ENCODE data around the gene CRMP1. TPM values are rescaled to one million over a fixed set of nuclear protein-coding genes. Genes with fewer than 3 reads are reported as not detected.
"Not testable (repeated sequence)": the region's sequence is repeated elsewhere in the genome, so short reads cannot be mapped to it uniquely, and the experiment has no call there.

The CRMP1 gene
- total RNA-seq, 2 experiments from 2014 or later: not detected

DNA sequence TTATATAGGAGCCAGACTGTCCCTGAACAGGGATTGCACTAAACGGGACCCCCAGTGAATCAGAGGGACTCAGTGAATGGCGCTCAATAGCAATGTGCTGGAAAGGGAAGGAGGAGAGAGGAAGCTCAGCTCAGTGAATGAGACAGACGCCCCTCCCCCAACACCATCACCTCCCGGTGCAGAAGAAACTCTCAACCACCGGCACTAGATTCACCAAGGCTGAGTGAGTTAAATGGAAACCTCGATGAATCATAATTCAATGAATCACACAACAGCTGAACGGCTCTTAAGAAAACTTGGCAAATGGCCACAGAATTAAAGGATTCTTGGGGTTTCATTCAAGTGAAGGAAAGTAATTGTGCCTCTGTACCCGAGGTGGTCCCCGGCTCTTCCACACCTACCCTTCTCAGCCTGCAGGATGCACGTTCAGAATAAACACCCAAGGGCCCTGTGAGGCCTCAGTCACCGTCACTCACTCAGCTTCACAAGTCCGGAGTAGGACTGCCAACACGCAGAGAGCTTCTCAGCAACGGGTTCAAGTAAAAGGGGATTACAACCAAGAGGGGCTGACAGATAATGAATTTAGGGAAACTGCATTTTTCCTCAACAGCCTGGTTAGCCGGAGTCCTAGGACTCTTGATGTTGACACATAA is 29.3 kb downstream of the CRMP1 start:
- no peak overlapping the region for H3K27ac Mint-ChIP-seq
- H3K4me3 ChIP-seq (ENCODE audit: low read length): no peak overlapping the region
- no peaks in the 10 kb centered on the region for H3K36me3 Mint-ChIP-seq (ENCODE audit: low read depth)
- no peaks in the 10 kb centered on the region for H3K9me3 Mint-ChIP-seq
- peaks cover 0 to 23% of the 10 kb centered on the region in 2 experiments for H3K9me3 ChIP-seq (ENCODE audit: control insufficient read depth in 1 of 2, insufficient read depth in 1 of 2, low read length in 2 of 2)
- CTCF ChIA-PET: no interaction called here
- no peak overlapping the region for H3K27ac ChIP-seq (ENCODE audit: low read depth in 1 of 2, low read length in 2 of 2)
- no peak overlapping the region for H3K4me3 Mint-ChIP-seq
- no peak for ATAC-seq (ENCODE audit: poor library complexity)
- no peaks in the 10 kb centered on the region for H3K27me3 Mint-ChIP-seq
- H3K36me3 ChIP-seq (ENCODE audit: insufficient read depth, low read length): no peaks in the 10 kb centered on the region
- peaks cover 3 to 6% of the 10 kb centered on the region in 2 experiments for H3K27me3 ChIP-seq (ENCODE audit: control insufficient read depth in 1 of 2, insufficient read depth in 2 of 2, low read length in 2 of 2)
- DNase-seq: no peak
- POLR2A ChIA-PET: no interaction called here
- H3K4me1 ChIP-seq (ENCODE audit: insufficient read depth, low read length): peaks cover 8% of the 10 kb centered on the region
- peaks cover 16% of the 10 kb centered on the region for H3K4me1 Mint-ChIP-seq (ENCODE audit: low read depth)
- intact Hi-C loops (cut with DNase I, micrococcal nuclease): no loop called here
- TF ChIP-seq, protein P1, sequence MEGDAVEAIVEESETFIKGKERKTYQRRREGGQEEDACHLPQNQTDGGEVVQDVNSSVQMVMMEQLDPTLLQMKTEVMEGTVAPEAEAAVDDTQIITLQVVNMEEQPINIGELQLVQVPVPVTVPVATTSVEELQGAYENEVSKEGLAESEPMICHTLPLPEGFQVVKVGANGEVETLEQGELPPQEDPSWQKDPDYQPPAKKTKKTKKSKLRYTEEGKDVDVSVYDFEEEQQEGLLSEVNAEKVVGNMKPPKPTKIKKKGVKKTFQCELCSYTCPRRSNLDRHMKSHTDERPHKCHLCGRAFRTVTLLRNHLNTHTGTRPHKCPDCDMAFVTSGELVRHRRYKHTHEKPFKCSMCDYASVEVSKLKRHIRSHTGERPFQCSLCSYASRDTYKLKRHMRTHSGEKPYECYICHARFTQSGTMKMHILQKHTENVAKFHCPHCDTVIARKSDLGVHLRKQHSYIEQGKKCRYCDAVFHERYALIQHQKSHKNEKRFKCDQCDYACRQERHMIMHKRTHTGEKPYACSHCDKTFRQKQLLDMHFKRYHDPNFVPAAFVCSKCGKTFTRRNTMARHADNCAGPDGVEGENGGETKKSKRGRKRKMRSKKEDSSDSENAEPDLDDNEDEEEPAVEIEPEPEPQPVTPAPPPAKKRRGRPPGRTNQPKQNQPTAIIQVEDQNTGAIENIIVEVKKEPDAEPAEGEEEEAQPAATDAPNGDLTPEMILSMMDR (IDR thresholded peaks at IDR 0.05): no peak

DNA sequence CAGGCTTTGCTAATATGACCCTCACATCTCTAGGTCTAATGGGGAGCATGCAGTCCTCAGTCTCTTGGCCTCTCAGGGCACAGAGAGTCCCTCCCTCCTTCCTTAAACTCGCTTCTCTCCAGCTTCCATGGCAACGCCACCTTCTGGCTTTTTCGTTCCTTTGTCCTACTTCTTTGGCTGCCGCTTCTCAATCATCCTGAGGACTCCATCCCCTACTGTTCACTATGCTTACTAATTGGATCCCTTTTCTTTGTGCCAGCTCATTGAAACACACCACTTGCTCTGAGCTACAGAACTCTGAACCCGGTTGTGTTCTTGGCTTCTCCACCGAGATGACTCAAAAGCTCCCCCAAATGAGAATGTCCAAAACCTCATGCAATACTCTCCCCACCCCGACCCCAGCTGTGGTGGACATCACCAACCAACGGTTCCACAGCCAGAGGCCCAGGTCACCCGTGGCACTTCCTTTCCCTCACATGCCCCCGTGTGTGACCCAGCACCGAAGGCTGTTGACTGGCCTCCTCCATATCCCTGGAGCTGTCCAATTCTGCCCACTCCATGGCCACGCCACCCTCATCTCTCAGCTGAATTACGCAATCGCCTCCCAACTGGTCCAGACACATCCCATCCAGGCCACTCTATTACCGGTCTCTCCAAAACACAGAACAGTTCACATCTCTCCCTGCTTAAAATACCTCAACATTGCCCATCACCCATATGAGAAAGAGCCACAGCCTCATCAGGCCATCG is 34.7 kb downstream of the CRMP1 start:
- H3K4me3 Mint-ChIP-seq: no peak overlapping the region

DNA sequence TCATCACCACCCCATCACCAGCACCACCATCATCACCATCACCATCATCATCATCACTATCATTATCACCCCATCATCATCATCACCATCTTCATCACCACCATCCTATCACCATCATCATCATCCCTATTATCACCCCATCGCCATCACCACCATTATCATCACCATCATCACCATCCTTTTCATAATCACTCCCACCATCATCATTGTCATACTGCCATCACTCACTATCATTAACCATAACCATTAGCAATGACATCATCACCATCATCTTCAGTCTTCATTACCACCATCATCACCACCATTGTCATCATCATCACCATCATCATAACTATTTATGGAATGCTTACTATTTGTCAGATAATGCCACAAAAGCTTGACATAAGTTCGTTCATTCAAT is 35.7 kb downstream of the CRMP1 start:
- TF ChIP-seq, protein P1 (IDR thresholded peaks at IDR 0.05): no peak
- Histone ChIP-seq H3K4me3 (ENCODE audit: low read length) (no peak overlapping the region), H3K36me3 (ENCODE audit: insufficient read depth, low read length) (no peaks in the 10 kb centered on the region), H3K4me1 (ENCODE audit: insufficient read depth, low read length) (no peaks in the 10 kb centered on the region), H3K27me3 (ENCODE audit: control insufficient read depth in 1 of 2, insufficient read depth in 2 of 2, low read length in 2 of 2) (peaks cover 0 to 3% of the 10 kb centered on the region in 2 experiments), H3K27ac (ENCODE audit: low read depth in 1 of 2, low read length in 2 of 2) (no peak overlapping the region), H3K9me3 (ENCODE audit: control insufficient read depth in 1 of 2, insufficient read depth in 1 of 2, low read length in 2 of 2) (peaks cover 0 to 20% of the 10 kb centered on the region in 2 experiments)
- DNase-seq: no peak
- no peaks in the 10 kb centered on the region for H3K4me1 Mint-ChIP-seq (ENCODE audit: low read depth)
- ATAC-seq (ENCODE audit: poor library complexity): no peak
- ChIA-PET CTCF (no interaction called here), POLR2A (no interaction called here)
- intact Hi-C loops (cut with DNase I, micrococcal nuclease): no loop called here
- H3K27ac Mint-ChIP-seq: no peak overlapping the region
- H3K9me3 Mint-ChIP-seq: no peaks in the 10 kb centered on the region
- no peak overlapping the region for H3K4me3 Mint-ChIP-seq
- H3K36me3 Mint-ChIP-seq (ENCODE audit: low read depth): no peaks in the 10 kb centered on the region
- H3K27me3 Mint-ChIP-seq: no peaks in the 10 kb centered on the region

More for the DNA sequence above, 34.7 kb downstream of the CRMP1 start:
- no peak for ATAC-seq (ENCODE audit: poor library complexity)
- Histone ChIP-seq H3K4me3 (ENCODE audit: low read length) (no peak overlapping the region), H3K27ac (ENCODE audit: low read depth in 1 of 2, low read length in 2 of 2) (no peak overlapping the region), H3K4me1 (ENCODE audit: insufficient read depth, low read length) (no peaks in the 10 kb centered on the region), H3K9me3 (ENCODE audit: control insufficient read depth in 1 of 2, insufficient read depth in 1 of 2, low read length in 2 of 2) (peaks cover 0 to 24% of the 10 kb centered on the region in 2 experiments), H3K36me3 (ENCODE audit: insufficient read depth, low read length) (no peaks in the 10 kb centered on the region), H3K27me3 (ENCODE audit: control insufficient read depth in 1 of 2, insufficient read depth in 2 of 2, low read length in 2 of 2) (peaks cover 2 to 3% of the 10 kb centered on the region in 2 experiments)
- Mint-ChIP-seq H3K27ac (no peak overlapping the region), H3K9me3 (no peaks in the 10 kb centered on the region), H3K4me1 (ENCODE audit: low read depth) (no peaks in the 10 kb centered on the region), H3K27me3 (no peaks in the 10 kb centered on the region), H3K36me3 (ENCODE audit: low read depth) (no peaks in the 10 kb centered on the region)
- TF ChIP-seq, protein P1 (IDR thresholded peaks at IDR 0.05): no peak
- intact Hi-C loops (cut with DNase I, micrococcal nuclease): no loop called here
- DNase-seq: no peak
- ChIA-PET POLR2A (no interaction called here), CTCF (no interaction called here)

DNA sequence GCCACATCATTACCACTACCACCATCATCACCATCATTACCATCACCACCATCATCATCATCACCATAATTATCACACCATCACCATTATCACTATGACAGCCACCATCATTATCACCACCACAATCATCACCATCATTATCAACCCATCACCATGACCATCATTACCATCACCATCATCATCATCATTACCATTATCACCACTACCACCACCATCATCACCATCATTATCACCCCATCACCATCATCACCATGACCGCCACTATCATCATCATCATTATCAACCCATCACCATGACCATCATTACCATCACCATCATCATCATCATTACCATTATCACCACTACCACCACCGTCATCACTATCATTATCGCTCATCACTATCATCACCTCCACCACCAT is 36.5 kb downstream of the CRMP1 start:
- CTCF ChIA-PET; H3K4me1 ChIP-seq (ENCODE audit: insufficient read depth, low read length); H3K27ac Mint-ChIP-seq; H3K27ac ChIP-seq (ENCODE audit: low read depth in 1 of 2, low read length in 2 of 2); H3K27me3 ChIP-seq (ENCODE audit: control insufficient read depth in 1 of 2, insufficient read depth in 2 of 2, low read length in 2 of 2); H3K4me3 ChIP-seq (ENCODE audit: low read length); ATAC-seq (ENCODE audit: poor library complexity); H3K36me3 ChIP-seq (ENCODE audit: insufficient read depth, low read length); H3K27me3 Mint-ChIP-seq; intact Hi-C loops (cut with DNase I, micrococcal nuclease); POLR2A ChIA-PET; H3K4me3 Mint-ChIP-seq; H3K9me3 Mint-ChIP-seq; H3K4me1 Mint-ChIP-seq (ENCODE audit: low read depth); DNase-seq; H3K36me3 Mint-ChIP-seq (ENCODE audit: low read depth): not testable (repeated sequence)
- H3K9me3 ChIP-seq (ENCODE audit: control insufficient read depth in 1 of 2, insufficient read depth in 1 of 2, low read length in 2 of 2): peaks cover 0 to 16% of the 10 kb centered on the region in 2 experiments
